GM12878 (cell line): ENCODE data around the gene RFX1. TPM values are rescaled to one million over a fixed set of nuclear protein-coding genes. Genes with fewer than 3 reads are reported as not detected.

Experiments
- ATAC-seq: fragments of 200-7000 bp; cut with Tn5 transposase; 3 replicates; pipeline ENCODE4 v1.9.1; 2020; ENCODE audit warnings: mild to moderate bottlenecking, moderate library complexity
- BruUV-seq: library from RNA; stranded (reverse); fragments of 400-500 nt; replicated peaks from 2 replicates; lab custom pipeline; 2021; lab: Mats Ljungman, UMichigan
- CTCF ChIA-PET: fragments of 300-600 bp; sonication (Branson Sonifier 250); formaldehyde crosslinking; extraction: SDS; loops from one replicate; lab custom pipeline; 2021; ENCODE audit warnings: inconsistent platforms; lab: Yijun Ruan, JAX
- POLR2A ChIA-PET: fragments of 350-600 bp; formaldehyde crosslinking; extraction: SDS; loops from one replicate; lab custom pipeline; 2021; ENCODE audit warnings: inconsistent platforms; lab: Charles Lee
- RAD21 ChIA-PET: fragments of 300-600 bp; sonication (Branson Sonifier 250); formaldehyde crosslinking; loops from one replicate; lab custom pipeline; 2023; ENCODE audit warnings: antibody characterized with exemption; ENCODE audit not compliant: unreplicated experiment; lab: Charles Lee
- SMC1A ChIA-PET: fragments of 300-600 bp; sonication (Branson Sonifier 250); formaldehyde crosslinking; loops from one replicate; lab custom pipeline; 2023; ENCODE audit not compliant: unreplicated experiment, uncharacterized antibody; lab: Charles Lee
- DNase-seq: peaks from one replicate; pipeline ENCODE4 v3.0.0-alpha.2; 2011; ENCODE audit warnings: low read depth, low spot score
- FAIRE-seq: peaks from 3 replicates; lab custom pipeline; 2011; peaks lifted over from hg19 to GRCh38; lab: Jason Lieb, UNC
- H2AFZ ChIP-seq: 2 replicates; pipeline ENCODE4 v1.6.0; 2011; ENCODE audit warnings: low read depth, low read length, control low read depth; ENCODE audit not compliant: control insufficient read depth
- H3K27ac ChIP-seq: 2 replicates; pipeline ENCODE4 v1.5.1; 2011; ENCODE audit warnings: control low read depth; ENCODE audit not compliant: control insufficient read depth, insufficient read depth
- H3K27me3 ChIP-seq, 2 experiments: replicated peaks in 1 of 2; 2 replicates each; pipeline versions ENCODE4 v1.6.0 to v1.6.1; 2011; ENCODE audit warnings: low read length in 1 of 2; ENCODE audit not compliant: control insufficient read depth in 2 of 2, insufficient read depth in 2 of 2
- H3K36me3 ChIP-seq, 2 experiments: 2 replicates each; pipeline ENCODE4 v1.5.1; 2011; ENCODE audit warnings: low read length in 1 of 2; ENCODE audit not compliant: control insufficient read depth in 2 of 2, insufficient read depth in 2 of 2
- H3K4me1 ChIP-seq: 2 replicates; pipeline ENCODE4 v1.6.1; 2011; ENCODE audit warnings: mild to moderate bottlenecking, low read length, moderate library complexity, mixed read lengths; ENCODE audit not compliant: control insufficient read depth, insufficient read depth
- H3K4me2 ChIP-seq: 2 replicates; pipeline ENCODE4 v1.6.0; 2011; ENCODE audit warnings: control low read depth; ENCODE audit not compliant: control insufficient read depth, insufficient read depth
- H3K4me3 ChIP-seq: fragments of 200-600 bp; sonication (generic); 2 replicates; pipeline ENCODE4 v1.5.1; 2016
- H3K79me2 ChIP-seq: 2 replicates; pipeline ENCODE4 v1.6.0; 2011; ENCODE audit warnings: low read length; ENCODE audit not compliant: control insufficient read depth, insufficient read depth
- H3K9ac ChIP-seq: 2 replicates; pipeline ENCODE4 v1.8.0; 2011; ENCODE audit warnings: low read length, control low read depth, mixed read lengths; ENCODE audit not compliant: control insufficient read depth, insufficient read depth
- H3K9me3 ChIP-seq: replicated peaks from 3 replicates; pipeline ENCODE4 v1.5.1; 2011; ENCODE audit warnings: mild to moderate bottlenecking, low read length; ENCODE audit not compliant: control insufficient read depth, insufficient read depth
- H4K20me1 ChIP-seq: 2 replicates; pipeline ENCODE4 v1.6.0; 2011; ENCODE audit not compliant: control insufficient read depth, insufficient read depth
- ASH2L ChIP-seq: fragments of 300-600, 200-600 bp; sonication (generic); IDR thresholded peaks from 2 replicates; pipeline ENCODE4 v1.6.1; 2017; ENCODE audit warnings: low read depth, mild to moderate bottlenecking, borderline replicate concordance
- CHD1 ChIP-seq: IDR thresholded peaks from 2 replicates; pipeline ENCODE4 v1.6.1; 2012; ENCODE audit warnings: low read depth, low read length, improper control_type of control experiment
- CHD4 ChIP-seq: fragments of 200-600 bp; sonication (generic); IDR thresholded peaks from 2 replicates; pipeline ENCODE4 v1.6.1; 2016; ENCODE audit warnings: mild to moderate bottlenecking
- GATAD2B ChIP-seq: fragments of 450-650 bp; conservative IDR thresholded peaks from 2 replicates; pipeline ENCODE4 v1.6.1; 2017; ENCODE audit warnings: low read depth, mild to moderate bottlenecking, moderate library complexity
- KAT2A ChIP-seq: conservative IDR thresholded peaks from 2 replicates; pipeline ENCODE4 v1.6.1; 2011; ENCODE audit warnings: low read depth, low read length; ENCODE audit not compliant: control insufficient read depth
- KDM1A ChIP-seq: fragments of 200-600 bp; sonication (generic); IDR thresholded peaks from 2 replicates; pipeline ENCODE4 v1.6.1; 2016; ENCODE audit warnings: borderline replicate concordance
- NR2C1 ChIP-seq: fragments of 450-650 bp; IDR thresholded peaks from 2 replicates; pipeline ENCODE4 v1.6.1; 2017; ENCODE audit warnings: antibody characterized with exemption, mild to moderate bottlenecking, moderate library complexity
- RAD21 ChIP-seq: IDR thresholded peaks from 2 replicates; pipeline ENCODE4 v1.6.1; 2011; ENCODE audit warnings: mild to moderate bottlenecking, low read depth, low read length, moderate library complexity; ENCODE audit not compliant: insufficient read depth
- TAF1 ChIP-seq: IDR thresholded peaks from 2 replicates; pipeline ENCODE4 v1.6.1; 2011; ENCODE audit warnings: mild to moderate bottlenecking, low read depth, low read length, borderline replicate concordance
- WGBS: methylation state at CpG from one replicate; pipeline ENCODE4 v1.1.6; 2016; ENCODE audit warnings: low lambda C conversion rate; ENCODE audit not compliant: insufficient replicate concordance, insufficient coverage; ENCODE audit errors: missing lambda C conversion rate; 5-methylcytosine and 5-hydroxymethylcytosine counted together
- in situ Hi-C: fragments of 300-500 bp; cut with MboI; formaldehyde crosslinking; loops from 9 replicates; pipeline ENCODE4 v1.14.3; 2018; ENCODE audit warnings: mixed read lengths
- intact Hi-C: fragments of 100-400 bp; cut with micrococcal nuclease; formaldehyde crosslinking; loops from one replicate; pipeline ENCODE4 v1.14.2; 2022; ENCODE audit not compliant: unreplicated experiment
- polyA plus RNA-seq, 11 experiments: library from polyadenylated mRNA; depleted of rRNA in 4 of 11; unstranded in 6 of 11; stranded (reverse) in 5 of 11; fragments of >200 nt; fragmentation: Nextera tagmentation in 4 of 11; fragmentation: Illumina TruSeq in 1 of 11; extraction: Ambion mirVana in 4 of 11; extraction: Trizol in 1 of 11; gene quantifications; 1 replicate in 1 of 11; 2 replicates in 10 of 11; pipeline versions ENCODE4 v1.2.1 to v1.2.3, GENCODE V29; 2011 to 2016; ENCODE audit warnings: inconsistent platforms in 2 of 11, missing spikeins in 2 of 11, low read depth in 1 of 11
- total RNA-seq, 4 experiments: library from RNA; depleted of rRNA in 3 of 4; stranded (reverse); fragments of >200 nt in 3 of 4; fragmentation: Illumina TruSeq in 1 of 4; extraction: Trizol in 1 of 4; gene quantifications; 2 replicates each; pipeline versions ENCODE4 v1.2.1 to v1.2.3, GENCODE V29; 2013 to 2021
- TF ChIP-seq, protein P1 (sequence below), 3 experiments: IDR thresholded peaks in 2 of 3; conservative IDR thresholded peaks in 1 of 3; 2 replicates each; pipeline ENCODE4 v1.5.1; 2011; ENCODE audit warnings: low read depth in 3 of 3, low read length in 3 of 3, mild to moderate bottlenecking in 3 of 3, control low read depth in 2 of 3, moderate library complexity in 2 of 3, inconsistent platforms in 1 of 3, mixed read lengths in 1 of 3; ENCODE audit not compliant: control insufficient read depth in 2 of 3, insufficient read depth in 1 of 3; ENCODE audit errors: extremely low read depth in 1 of 3
- TF ChIP-seq, protein P2 (sequence below): IDR thresholded peaks from 2 replicates; pipeline ENCODE4 v1.6.1; 2011; ENCODE audit warnings: low read depth, mild to moderate bottlenecking, low read length, moderate library complexity, borderline replicate concordance; ENCODE audit errors: extremely low read depth
- TF ChIP-seq, protein P3 (sequence below): fragments of 450-650 bp; IDR thresholded peaks from 2 replicates; pipeline ENCODE4 v1.6.1; 2017; ENCODE audit warnings: mild to moderate bottlenecking, moderate library complexity

The RFX1 gene
- total and polyA plus RNA-seq, 10 of the 15 experiments (the other 5 are each of a cell fraction or from before 2014, with no cell fraction given): 0.05 to 11.0 (median 1.5) TPM

DNA sequence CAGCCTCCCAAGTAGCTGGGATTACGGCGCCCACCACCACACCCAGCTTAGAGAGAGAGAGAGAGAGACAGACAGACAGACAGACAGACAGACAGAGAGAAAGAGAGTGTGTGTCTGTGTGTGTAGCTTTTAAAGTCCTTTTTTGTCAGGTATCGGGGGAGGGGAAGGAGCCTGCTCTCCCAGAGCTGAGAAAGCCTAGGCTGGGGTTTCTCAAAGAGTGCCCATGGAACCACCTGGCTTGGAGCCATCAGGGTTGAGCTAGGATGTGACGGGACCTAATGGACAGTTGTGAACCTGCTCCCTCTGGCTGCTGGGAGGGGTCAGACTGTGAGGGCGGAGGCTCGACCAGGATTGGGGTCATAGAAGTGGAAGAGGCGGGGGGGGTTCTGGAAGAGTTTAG, 16.6 kb downstream of the RFX1 start (continued):
- TF ChIP-seq, protein P1, sequence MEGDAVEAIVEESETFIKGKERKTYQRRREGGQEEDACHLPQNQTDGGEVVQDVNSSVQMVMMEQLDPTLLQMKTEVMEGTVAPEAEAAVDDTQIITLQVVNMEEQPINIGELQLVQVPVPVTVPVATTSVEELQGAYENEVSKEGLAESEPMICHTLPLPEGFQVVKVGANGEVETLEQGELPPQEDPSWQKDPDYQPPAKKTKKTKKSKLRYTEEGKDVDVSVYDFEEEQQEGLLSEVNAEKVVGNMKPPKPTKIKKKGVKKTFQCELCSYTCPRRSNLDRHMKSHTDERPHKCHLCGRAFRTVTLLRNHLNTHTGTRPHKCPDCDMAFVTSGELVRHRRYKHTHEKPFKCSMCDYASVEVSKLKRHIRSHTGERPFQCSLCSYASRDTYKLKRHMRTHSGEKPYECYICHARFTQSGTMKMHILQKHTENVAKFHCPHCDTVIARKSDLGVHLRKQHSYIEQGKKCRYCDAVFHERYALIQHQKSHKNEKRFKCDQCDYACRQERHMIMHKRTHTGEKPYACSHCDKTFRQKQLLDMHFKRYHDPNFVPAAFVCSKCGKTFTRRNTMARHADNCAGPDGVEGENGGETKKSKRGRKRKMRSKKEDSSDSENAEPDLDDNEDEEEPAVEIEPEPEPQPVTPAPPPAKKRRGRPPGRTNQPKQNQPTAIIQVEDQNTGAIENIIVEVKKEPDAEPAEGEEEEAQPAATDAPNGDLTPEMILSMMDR (IDR thresholded peaks at IDR 0.05 in 2 of 3, conservative IDR thresholded peaks at IDR 0.05 in 1 of 3; ENCODE audit: control insufficient read depth in 2 of 3, extremely low read depth in 1 of 3, insufficient read depth in 1 of 3, low read depth in 3 of 3, low read length in 3 of 3): no peak
- TF ChIP-seq KAT2A: no peak
- TF ChIP-seq GATAD2B: no peak
- no peak for TF ChIP-seq NR2C1

DNA sequence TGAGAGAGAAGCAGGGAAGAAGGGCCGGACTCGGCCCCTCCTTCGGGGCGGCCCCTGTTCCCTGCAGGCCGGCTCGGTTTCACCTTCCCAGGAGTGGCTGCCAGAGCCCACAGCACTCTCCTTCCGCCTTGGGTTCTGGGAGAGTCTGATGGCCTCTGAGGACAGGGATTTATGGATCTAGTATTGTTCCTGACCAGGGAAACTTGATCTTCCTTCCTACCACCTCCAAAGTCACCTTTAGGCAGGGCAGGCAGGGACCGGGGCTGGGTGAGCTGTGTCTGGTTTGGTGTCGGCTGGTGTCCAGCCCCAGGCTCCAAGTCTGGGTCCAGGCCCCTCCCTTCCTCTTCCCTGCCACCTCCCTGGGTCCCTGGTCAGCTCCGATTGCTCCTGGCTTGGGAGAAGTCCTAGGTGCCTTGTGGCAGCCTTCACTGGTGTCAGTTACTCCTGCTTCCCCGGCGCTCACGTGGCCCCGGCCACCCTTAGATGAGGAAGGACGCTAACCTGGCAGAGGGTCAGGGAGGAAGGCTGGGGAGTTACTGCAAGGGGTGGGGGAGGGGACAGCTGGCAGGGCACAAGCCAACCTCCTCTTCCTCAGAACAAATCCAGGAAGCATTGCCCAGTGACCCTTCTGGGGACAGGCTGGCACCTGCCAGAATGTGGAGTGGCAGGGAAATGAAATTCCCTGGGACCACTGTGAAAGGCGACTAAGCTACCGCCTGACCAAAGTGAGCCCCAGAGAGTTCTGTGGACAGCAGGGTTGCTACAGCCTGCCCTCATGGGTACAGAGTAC, 18.8 kb downstream of the RFX1 start:
- Histone ChIP-seq H3K4me2 (peak overlapping the region; percentile 83), H3K27ac (peak overlapping the region; percentile 94), H3K9ac (peak overlapping the region; percentile 76), H3K79me2 (no peaks in the 10 kb centered on the region), H3K36me3 (peaks cover 0 to 1% of the 10 kb centered on the region in 2 experiments; a peak in 3 of 4 replicates), H2AFZ (peak overlapping the region; percentile 54), H3K27me3 (no peaks in the 10 kb centered on the region), H3K4me3 (peak overlapping the region; percentile 49; the same call in 1 of the 2 replicates), H3K9me3 (no peaks in the 10 kb centered on the region), H4K20me1 (no peaks in the 10 kb centered on the region), H3K4me1 (peaks cover 27% of the 10 kb centered on the region)
- 53% methylated on average over 17 of the region's 17 CpGs for WGBS
- intact Hi-C loops (loop anchor here (2.0 to 10.0 kb wide), 3 partner anchors 18 to 48 kb away; partner anchors contain the start of genes DCAF15 and IL27RA), in situ Hi-C loops (no loop called here)
- ChIA-PET POLR2A (interaction anchor here (1.0 to 6.5 kb wide), 7 partner anchors 11 to 72 kb away, joined by 3 to 49 read pairs (median 4); partner anchors contain the start of genes IL27RA and RFX1), CTCF (interaction anchor here (0.6 to 2.7 kb wide), 9 partner anchors 13 to 623 kb away, joined by 3 to 13 read pairs (median 4); partner anchors contain the start of gene IL27RA), SMC1A (interaction anchor here (1.0 to 3.6 kb wide), 7 partner anchors 13 to 55 kb away, joined by 3 to 18 read pairs (median 4); partner anchors contain the start of gene IL27RA), RAD21 (interaction anchor here (0.6 to 4.2 kb wide), 8 partner anchors 17 to 72 kb away, joined by 3 to 35 read pairs (median 4); partner anchors contain the start of genes DCAF15, IL27RA and RFX1)
- DNase-seq: no peak
- BruUV-seq: no TSS peak
- ATAC-seq: no peak
- FAIRE-seq: no peak
- TF ChIP-seq TAF1 (no peak), CHD4 (no peak), CHD1 (no peak), ASH2L (no peak), RAD21 (no peak), KDM1A (no peak)
- TF ChIP-seq, protein P2, sequence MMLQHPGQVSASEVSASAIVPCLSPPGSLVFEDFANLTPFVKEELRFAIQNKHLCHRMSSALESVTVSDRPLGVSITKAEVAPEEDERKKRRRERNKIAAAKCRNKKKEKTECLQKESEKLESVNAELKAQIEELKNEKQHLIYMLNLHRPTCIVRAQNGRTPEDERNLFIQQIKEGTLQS: no peak
- TF ChIP-seq, protein P3, sequence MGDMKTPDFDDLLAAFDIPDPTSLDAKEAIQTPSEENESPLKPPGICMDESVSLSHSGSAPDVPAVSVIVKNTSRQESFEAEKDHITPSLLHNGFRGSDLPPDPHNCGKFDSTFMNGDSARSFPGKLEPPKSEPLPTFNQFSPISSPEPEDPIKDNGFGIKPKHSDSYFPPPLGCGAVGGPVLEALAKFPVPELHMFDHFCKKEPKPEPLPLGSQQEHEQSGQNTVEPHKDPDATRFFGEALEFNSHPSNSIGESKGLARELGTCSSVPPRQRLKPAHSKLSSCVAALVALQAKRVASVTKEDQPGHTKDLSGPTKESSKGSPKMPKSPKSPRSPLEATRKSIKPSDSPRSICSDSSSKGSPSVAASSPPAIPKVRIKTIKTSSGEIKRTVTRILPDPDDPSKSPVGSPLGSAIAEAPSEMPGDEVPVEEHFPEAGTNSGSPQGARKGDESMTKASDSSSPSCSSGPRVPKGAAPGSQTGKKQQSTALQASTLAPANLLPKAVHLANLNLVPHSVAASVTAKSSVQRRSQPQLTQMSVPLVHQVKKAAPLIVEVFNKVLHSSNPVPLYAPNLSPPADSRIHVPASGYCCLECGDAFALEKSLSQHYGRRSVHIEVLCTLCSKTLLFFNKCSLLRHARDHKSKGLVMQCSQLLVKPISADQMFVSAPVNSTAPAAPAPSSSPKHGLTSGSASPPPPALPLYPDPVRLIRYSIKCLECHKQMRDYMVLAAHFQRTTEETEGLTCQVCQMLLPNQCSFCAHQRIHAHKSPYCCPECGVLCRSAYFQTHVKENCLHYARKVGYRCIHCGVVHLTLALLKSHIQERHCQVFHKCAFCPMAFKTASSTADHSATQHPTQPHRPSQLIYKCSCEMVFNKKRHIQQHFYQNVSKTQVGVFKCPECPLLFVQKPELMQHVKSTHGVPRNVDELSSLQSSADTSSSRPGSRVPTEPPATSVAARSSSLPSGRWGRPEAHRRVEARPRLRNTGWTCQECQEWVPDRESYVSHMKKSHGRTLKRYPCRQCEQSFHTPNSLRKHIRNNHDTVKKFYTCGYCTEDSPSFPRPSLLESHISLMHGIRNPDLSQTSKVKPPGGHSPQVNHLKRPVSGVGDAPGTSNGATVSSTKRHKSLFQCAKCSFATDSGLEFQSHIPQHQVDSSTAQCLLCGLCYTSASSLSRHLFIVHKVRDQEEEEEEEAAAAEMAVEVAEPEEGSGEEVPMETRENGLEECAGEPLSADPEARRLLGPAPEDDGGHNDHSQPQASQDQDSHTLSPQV: no peak
